Cardiac fibroblast (primary cell): ENCODE data around the gene BMPR1A.

ENCODE experiments used
- DNase-seq, 2 donors: peaks; one replicate each; pipeline versions ENCODE4 v3.0.0 to v3.0.0-alpha.2; 2010; ENCODE audit warnings: low read depth in 2 of 2
- H3K4me3 ChIP-seq, 2 donors: replicated peaks in 1 of 2; 1 replicate in 1 of 2; 2 replicates in 1 of 2; pipeline ENCODE4 v1.5.1; 2011; ENCODE audit warnings: low read depth in 2 of 2, low read length in 2 of 2, mild to moderate bottlenecking in 2 of 2, moderate library complexity in 1 of 2
- TF ChIP-seq, protein P1 (sequence below): IDR thresholded peaks from one replicate; pipeline ENCODE4 v1.5.1; 2011; ENCODE audit warnings: low read depth, mild to moderate bottlenecking, low read length, inconsistent platforms

BMPR1A gene

DNA sequence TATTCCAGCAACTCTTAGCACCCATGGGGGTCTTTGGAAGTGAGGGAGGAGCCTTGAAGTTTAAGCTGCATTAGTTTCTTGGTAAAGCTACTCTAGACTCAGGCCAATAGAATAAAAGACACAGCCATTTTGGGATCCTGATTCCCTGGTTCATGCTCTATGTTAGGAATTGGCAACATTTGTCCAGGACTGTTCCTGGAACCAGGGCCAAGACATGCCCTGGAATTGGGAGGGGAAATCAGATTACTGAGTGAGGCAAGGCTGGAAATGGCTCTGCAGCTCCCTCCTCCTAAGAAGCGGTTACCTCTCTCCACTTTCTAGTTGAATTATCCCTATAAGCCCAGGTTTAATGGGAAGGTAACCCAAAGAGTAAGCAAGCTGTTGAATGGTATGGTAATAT is 14.2 kb upstream of the BMPR1A start:
- no peak for DNase-seq
- H3K4me3 ChIP-seq: no peak overlapping the region
- TF ChIP-seq, protein P1, sequence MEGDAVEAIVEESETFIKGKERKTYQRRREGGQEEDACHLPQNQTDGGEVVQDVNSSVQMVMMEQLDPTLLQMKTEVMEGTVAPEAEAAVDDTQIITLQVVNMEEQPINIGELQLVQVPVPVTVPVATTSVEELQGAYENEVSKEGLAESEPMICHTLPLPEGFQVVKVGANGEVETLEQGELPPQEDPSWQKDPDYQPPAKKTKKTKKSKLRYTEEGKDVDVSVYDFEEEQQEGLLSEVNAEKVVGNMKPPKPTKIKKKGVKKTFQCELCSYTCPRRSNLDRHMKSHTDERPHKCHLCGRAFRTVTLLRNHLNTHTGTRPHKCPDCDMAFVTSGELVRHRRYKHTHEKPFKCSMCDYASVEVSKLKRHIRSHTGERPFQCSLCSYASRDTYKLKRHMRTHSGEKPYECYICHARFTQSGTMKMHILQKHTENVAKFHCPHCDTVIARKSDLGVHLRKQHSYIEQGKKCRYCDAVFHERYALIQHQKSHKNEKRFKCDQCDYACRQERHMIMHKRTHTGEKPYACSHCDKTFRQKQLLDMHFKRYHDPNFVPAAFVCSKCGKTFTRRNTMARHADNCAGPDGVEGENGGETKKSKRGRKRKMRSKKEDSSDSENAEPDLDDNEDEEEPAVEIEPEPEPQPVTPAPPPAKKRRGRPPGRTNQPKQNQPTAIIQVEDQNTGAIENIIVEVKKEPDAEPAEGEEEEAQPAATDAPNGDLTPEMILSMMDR: no peak

DNA sequence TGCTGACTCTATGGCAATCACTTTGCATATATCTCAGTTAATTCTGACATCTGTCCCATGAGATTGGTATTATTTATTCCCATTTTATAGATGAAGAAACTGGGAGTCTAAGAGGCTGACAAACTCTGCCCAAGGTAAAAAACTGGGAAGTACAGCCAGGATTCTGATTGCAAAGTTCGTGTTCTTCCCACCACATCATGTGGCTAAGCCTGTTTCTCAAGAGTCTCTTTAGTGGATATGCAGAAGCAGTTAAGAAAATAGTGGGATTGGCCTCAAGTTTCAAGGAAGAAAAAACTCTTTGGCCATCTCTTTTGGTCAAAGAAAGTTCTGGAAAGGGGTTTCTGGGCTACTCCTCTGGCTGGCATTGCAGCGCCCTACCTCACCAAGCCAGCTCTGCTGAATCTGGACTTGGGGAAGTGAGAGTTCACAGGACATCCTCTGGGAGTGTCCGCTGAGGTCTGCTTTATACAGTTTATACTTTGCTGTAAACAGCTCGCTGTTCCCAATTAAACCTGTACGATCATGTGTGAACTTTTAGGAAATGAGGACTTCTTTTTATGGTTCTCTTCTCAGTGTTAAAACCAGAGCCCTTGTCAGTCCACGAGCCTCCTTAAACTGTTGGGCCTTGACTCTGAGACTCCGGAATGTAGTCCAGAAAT is 12.2 kb upstream of the BMPR1A start:
- TF ChIP-seq, protein P1: no peak
- DNase-seq: peak; percentile 5 to 49

DNA sequence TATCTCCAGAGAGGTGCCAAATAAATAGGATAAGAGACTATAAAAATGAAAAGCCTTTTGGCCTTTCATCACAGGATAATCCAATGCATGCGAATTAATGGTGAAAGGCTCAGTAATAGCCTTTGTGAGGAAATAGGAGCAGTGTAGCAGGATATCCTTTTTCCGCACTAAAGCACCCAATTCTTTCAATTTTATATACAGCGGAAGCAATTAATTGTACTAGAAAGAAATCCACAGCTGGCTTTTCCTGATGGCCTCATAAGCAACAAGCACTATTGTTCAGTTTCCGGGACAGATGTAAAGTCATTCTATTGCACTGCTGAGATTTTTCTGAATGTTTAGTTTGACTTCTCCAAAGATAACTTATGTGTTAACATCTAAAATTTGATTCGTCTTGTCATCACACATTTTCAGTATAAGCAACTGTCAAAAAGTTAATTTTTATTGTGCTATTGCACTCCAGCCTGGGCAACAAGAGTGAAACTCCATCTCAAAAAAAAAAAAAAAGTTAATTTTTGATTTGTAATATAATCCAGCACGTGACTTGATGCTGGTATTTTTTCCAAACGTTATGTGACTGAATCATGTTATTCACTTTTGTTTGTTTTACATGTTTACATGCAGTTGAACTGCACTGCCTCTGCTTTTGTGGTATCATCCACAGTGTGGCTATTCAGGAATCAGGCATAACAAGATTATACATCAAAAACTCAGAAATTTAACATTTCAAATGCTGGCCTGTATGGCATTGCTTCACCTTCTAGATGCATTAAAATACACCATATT is 8.4 kb upstream of the BMPR1A start:
- H3K4me3 ChIP-seq: no peak overlapping the region
- TF ChIP-seq, protein P1: no peak
- DNase-seq: peak; percentile 37 to 56

More for the DNA sequence above, 12.2 kb upstream of the BMPR1A start:
- H3K4me3 ChIP-seq: no peak overlapping the region

DNA sequence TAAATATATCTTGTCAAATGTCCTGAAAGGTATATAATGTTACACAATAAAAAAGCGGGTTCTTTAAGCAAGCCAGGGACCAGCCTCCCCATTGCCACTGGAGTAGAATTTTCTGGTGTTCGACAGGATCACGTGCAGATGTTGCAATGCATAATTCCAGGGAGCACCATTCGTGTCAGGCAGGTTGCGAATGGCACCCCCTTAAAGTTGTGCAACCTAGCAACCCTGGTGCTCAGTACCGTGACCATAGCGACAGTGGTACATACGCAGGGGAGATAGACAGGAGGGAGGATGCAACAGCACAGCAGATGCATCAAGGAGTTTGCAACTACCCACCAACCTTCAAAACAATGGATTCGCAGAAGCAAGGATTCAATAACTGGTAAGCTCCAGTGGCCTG is 6.6 kb upstream of the BMPR1A start:
- H3K4me3 ChIP-seq: no peak overlapping the region
- DNase-seq: no peak
- TF ChIP-seq, protein P1: no peak

DNA sequence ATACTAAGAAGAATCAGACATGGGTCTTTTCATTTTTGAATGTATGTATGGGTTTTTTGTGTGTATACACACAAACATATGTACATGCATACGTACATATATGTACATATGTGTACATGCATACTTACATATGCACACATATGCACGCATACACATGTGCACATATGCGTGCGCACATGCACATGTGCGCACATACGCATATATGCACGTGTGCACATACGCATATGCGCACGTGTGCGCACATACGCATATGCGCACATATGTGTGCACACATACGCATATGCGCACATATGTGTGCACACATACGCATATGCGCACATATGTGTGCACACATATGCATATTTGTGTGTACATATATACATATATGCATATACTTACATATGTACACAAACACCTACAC is 4.9 kb upstream of the BMPR1A start:
- DNase-seq: no peak
- TF ChIP-seq, protein P1: no peak
- H3K4me3 ChIP-seq: no peak overlapping the region

DNA sequence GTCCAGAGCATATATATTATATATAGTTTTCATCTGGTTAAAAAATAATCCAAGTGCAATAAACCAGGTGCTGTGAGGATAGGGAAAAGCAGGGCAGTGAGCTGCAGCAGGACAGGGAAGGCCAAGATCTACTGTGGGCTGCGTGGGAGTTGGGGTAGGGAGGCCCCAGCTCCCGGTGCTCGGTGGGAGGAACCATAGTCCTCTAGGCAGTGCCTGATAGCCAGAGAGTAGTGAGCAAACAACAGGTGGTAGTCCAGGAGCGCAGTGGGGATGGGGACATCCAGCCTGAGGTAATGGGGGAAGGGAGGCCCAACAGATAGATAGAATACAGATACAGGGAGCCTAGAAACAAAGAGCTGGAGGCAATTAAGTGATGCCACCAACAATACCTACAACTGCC is 4.1 kb upstream of the BMPR1A start:
- no peak for DNase-seq
- TF ChIP-seq, protein P1: no peak
- no peak overlapping the region for H3K4me3 ChIP-seq
